Glomerular visceral epithelial cell (primary cell): ENCODE data around the gene SMO.

Experiments used
- DNase-seq: peaks from one replicate; pipeline ENCODE4 v3.0.0-alpha.2; 2016; ENCODE audit errors: extremely low spot score

The SMO gene

DNA sequence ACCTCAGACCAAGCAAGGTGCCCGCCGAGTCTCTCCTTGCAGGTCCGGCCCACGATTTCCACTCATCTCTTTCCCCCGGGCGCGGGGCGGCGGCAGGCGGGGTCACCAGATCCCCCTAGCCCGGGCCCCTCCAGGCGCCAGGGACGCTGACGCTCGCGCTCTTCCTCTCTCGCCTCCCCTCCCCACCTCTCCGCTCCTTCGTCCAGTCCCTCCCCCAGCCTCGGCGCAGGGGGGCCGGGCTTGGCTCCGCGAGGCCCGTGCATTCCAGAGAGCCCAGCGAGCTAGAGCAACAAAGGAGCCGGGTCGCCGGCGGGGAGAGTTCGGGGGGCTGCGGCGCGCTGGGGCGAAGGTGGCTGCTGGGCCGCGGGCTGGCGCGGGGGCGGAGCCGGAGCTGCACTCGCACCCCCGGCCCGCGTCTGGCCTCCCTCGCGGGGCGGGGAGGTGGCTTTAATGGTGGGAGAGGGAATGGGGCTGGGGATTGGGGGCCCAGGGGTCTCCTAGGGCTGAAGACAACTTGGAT is at the start of gene SMO:
SMO (plus strand) TSS at position 262 of the 520 bp plus-strand sequence. CDS start 519 bp downstream, outside the sequence.
- peak; percentile 52 for DNase-seq

DNA sequence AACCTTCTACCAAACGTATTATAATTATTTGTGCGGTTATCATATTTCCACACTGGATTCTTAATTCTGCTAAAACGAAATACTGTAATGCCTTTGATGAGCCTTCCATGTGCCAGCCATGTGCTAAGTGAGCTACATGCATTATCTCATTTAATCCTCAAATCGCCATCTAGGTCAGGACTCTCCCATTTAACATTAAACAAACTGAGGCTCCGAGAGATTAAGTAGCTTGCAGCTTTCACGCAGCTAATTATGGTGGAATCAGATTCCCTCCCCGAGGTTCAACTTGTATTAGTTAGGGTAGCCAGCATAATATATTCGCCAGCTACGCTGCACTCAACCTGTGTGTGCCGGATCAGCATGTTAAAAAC is 44.7 kb upstream of the SMO start:
- no peak for DNase-seq

DNA sequence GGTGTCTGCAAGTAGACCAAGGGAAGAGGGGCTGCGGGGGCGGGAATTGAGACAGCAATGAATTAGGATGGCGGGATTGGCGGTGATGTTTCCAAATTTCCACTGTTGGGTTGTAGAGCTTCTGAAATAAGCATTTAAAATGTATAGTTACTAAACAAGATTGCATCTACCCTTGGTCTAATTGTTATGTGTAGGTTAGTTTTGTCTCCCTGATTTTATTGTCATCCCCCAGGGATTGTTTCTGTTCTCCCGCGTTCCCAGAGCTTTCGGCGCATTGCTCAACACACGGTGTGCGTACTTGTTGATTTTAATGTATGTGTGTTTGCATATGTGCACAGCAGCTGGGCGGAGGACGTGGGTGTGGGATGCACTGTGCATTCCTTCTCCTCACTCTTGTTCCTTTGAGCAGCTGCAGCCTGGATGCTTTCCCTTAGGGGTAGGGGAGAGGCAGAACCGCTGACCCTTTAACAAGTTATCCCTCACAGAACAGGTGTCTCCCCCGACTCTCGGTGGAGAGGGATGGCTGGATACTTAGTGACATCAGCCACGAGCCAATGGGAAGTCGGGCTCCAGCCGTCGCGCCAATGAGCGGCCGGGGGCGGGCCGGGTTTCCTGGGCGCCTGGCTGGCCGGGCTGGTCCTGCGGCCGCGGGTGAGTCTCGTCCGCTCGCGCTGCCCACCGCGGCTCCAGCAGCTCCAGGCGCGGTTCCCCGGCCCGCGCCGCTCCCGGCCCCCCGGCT is 44.2 kb upstream of the SMO start, which contains the start of gene TSPAN33:
TSPAN33 (plus strand) TSS at position 613 of the 739 bp plus-strand sequence. CDS start 274 bp downstream, outside the sequence.
- peak; percentile 75 for DNase-seq

- no peak for DNase-seq
Observed at GRCh38 chr7:129144834-129145668, 43.4 kb upstream of the SMO start.

DNA sequence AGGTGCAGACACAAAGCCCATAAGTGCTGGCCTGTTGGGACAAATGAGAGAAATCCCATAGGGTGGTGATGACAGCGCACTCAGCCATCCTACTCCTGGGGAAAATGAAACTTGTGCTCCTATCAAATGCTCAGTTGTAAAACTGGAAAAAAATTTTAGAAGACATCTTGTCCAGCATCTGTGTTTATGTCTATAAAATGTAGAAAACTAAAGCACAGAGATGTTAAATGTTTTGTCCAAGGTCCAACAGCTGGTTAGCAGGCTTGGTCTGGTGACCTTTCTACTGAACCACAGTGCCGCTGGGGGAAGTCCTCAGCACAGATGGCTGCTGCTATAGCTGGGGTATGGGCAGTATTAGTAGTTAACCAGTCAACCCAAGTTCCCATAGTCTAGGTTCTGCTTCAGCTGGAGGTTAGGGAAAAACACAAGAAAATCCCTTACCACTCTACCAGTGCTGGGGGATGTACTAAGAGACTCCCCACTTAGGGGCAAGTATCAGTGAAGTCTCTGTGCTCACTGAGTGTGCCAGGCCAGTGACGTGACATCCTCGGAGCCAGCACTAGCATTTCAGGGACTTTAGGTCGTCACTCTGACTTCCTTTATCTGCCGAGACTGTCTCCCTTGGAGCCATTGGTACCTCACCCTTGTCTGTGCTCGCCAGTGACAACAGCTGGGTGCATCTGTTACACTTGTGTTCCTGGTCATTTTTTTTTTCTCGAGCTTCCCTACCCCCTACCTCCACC is 42.0 kb upstream of the SMO start:
- no peak for DNase-seq

DNA sequence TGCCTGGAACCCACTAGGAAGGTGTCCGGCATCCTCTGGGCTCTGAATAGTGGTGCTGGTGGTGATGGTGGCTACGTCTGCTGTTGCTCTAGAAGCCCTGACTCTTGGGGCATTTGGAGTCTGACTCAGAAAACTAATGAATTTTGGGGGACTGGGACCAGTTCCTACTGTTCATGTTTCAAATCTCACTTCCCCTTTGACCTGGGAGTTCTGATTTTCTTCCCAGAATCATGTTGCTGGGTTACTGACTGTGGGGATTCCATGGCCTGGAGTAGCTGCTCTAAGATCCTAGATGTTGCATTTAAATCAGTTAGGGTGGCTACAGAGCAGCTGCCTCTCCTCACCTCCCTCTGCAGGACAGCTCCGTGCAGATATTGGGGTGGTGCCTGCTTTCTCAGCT is 40.7 kb upstream of the SMO start:
- DNase-seq: no peak

DNA sequence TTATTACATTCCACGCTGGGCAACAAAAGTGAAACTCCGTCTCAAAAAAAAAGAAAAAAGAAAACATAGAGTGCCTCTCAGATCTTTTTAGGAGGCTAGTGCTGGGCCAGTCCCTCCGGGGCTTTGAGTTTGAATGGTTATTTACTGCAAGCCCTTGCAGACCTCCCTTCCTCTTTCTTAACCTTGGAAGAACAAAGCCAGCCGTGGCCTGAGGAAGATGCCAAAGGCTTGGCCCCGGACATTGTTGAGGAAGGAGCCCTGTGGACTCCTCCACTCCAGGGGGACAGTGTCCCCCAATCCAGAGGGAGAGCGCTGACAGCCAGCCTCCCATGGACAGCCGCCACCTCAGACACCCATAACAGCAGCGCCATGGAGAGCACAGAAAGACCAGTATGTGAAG is 38.9 kb upstream of the SMO start:
- DNase-seq: no peak

DNA sequence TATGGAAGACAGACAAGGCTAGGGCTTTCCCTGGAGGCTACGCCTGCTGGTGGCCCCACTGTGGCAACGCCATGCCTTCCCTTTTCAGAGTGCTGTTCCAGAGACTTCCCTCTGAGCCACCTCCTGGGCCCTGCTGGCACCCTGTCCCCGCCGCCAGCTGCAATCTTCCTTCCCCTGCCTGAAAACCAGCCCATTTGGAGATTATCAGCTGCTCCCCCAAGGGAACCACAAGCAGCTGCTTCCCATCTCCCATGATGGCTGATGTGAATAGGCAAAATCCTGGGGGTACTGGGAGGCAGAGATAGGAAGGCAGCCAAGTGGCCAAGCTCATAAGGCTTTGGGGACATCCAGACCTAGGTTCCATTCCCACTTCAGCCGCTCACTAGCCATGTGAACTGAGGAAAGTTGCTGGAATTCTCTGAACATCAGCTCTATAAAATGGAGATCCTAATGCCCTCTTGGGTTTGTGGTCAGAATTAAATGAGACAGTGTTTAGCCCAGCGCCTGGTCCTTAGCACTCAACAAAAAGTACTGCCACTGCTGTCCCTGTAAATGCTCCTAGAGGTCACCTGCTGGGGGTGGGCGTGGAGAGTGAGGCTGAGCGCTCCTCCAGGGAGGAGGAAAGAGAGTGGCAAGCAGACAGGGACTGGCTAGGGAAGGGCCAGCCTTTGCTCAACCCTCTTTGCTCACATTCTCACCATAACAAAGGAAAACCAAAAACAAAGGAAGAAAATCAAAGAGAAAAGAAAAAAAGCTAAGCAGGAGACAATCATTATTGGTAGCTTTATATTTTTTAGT is 38.0 kb upstream of the SMO start:
- no peak for DNase-seq

DNA sequence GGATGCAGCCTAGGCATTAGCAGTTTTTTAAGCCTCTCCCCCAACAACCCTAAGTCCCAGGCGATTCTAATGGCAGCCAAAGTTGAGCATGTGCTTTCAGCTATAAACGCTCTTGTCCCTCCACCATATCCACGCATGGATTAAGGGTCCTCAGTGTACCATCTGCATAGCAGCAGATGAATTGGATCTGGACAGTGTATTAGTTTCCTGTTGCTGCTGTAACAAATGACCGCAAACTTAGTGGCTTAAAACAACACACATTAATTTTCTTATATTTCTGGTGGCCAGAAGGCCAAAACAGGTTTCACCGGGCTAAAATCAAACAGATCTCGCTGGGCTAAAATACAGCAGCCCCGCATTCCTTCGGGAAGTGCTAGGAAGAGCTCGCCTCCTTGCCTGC is 30.8 kb upstream of the SMO start:
- DNase-seq: no peak

- no peak for DNase-seq
Observed at GRCh38 chr7:129159539-129159938, 28.9 kb upstream of the SMO start.

DNA sequence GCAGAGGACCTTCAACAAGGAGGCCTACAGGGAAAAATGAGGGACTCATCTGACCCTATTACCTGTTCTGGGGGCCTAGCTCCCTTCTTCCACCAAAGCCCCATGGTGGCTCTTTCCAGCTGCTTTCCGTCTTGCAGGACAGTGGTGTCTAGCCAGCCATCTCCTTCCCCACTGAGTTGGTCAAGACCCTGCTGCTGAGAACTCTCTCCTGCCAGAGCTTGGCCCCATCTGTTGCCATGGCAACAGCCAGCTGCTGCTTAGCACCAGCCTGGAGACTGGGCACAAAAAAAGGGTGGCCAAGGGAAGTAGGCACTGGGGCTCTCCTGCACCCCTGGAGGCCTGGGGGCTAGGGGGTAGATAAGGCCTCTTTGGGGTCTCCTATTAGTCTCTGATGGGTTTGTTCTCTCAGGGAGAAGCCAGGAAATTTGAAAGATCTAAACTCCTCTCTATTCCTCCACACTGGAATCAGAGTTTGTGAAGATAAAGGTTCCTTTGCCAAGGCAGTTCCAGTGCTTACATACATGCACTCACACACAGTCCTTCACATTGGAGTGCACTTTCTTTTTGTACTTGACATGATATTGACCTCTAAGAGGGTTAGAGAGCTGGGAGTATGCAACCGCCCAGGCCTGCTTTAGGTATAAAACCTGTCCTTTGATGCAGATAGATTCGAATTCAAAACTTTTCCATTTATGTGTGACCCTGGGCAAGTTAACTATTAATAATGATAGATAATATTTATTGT is 28.1 kb upstream of the SMO start:
- no peak for DNase-seq

DNA sequence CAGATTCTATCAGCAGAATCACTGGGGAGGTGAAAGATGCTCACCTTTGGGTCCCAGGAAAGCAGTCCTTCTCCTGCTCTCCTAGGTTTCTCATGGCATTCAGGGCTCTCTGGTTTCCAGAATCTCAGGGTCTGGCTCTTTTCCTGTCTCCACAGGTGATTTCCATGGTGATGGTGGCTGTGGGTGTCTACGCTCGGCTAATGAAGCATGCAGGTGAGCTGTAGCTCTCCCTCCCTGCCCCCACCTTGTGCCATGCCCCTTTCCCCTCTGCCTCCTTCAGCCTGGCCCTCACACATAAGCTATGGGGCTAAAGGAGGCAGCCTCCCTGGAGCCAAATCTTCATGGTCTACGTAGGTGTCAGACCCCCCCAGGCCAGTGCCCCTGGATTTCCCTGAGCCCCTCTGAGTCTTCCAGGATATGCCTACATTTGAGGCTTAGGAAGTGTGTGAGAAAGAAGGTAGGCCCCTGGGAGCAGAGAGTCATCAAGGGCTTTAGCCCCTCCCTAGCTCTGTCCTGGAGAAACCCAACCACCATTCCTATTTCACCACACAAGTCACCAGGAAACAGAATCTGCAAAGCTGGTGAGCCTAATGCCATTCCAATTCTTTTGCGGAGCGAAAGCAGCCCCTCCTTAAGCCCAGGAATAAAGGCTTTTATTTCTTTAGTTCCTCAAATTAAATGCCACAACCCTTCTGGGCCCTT is 26.8 kb upstream of the SMO start:
- peak; percentile 16 for DNase-seq

GRCh38 chr7:129162732-129163131 is 25.7 kb upstream of the SMO start:
- no peak for DNase-seq

DNA sequence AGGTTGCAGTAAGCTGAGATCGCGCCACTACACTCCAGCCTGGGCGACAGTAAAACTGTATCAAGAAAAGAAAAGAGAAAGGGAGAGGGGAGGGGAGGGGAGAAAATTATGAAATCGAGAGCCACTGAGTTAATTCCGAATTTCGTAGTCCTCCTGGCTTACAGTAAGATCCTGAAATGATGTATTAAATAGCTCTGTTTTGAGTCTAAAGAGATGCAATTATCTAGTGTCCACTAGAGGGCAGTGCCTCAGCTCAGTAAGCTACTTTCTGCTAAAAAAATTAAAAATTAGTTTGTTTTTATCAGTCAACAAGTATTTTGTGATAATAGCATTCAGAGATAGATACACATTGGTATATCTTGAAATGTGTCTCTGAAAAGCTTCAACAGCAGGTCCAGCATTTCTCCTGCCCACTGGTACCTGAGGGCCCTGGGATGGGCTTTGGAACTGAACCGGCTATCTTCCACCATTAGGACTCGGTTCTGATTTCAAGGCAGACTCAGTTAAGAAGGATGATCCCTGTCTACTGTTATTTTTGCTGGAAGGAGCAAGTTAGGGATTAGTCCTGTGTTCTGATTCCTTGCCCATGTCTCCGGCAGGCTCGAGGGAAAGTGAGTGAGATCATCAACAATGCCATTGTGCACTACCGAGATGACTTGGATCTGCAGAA is 24.4 kb upstream of the SMO start:
- peak; percentile 55 for DNase-seq

DNA sequence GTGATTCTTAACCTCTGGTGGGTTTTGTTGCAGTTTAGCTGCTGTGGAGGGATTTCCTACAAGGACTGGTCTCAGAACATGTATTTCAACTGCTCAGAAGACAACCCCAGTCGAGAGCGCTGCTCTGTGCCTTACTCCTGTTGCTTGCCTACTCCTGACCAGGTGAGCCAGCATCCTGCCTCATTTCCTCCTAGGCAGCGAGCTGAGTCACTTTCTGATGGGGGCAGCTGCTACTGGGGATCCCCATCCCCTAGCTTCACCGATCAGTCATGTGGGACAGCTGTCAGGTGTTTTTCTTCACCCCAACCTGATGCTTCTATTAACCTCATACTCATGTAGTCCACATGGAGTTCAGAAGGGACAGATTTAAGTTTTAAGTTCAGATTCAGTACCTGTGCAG is 21.7 kb upstream of the SMO start:
- no peak for DNase-seq

- no peak for DNase-seq
Observed at GRCh38 chr7:129167817-129168216, 20.6 kb upstream of the SMO start.

- no peak for DNase-seq
Observed at GRCh38 chr7:129168231-129169021, 20.0 kb upstream of the SMO start.

- no peak for DNase-seq
Observed at GRCh38 chr7:129169171-129169671, 19.2 kb upstream of the SMO start.
